Suprapubic skin (tissue), 3 donors: Measurements from ENCODE around the gene CAMTA1.

Experiments
- EP300 ChIP-seq: sonication (generic); formaldehyde crosslinking; IDR thresholded peaks from one replicate; pipeline ENCODE4 v1.6.1; 2017; ENCODE audit warnings: antibody characterized with exemption
- TF ChIP-seq, protein P1 (sequence below), 2 donors: fragments of 200-600 bp in 1 of 2; fragments of 450-650 bp in 1 of 2; sonication (generic) in 1 of 2; IDR thresholded peaks; one replicate each; pipeline ENCODE4 v1.5.1; 2016 to 2019; ENCODE audit warnings: antibody characterized with exemption in 2 of 2, mild to moderate bottlenecking in 1 of 2, moderate library complexity in 1 of 2

DNA sequence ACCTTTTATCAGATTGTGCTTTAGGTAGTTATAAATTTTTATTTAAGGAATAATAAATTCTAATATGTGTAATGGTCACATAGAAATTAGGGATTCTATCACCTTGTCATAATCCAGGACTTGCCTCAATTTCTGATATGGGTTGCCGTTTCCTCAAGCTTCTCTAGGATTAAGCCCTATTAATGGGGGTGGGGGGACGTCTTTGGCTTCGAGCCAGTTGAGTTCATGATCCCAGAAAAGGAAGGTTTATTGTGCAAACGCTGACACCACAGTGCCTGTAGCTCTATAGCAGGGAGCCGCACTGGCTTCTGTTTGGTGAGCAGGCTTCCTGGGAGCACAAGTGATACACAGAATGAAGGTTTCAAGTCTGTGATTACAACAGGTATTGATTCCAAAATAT lies 963.9 kb downstream of the CAMTA1 start:
- TF ChIP-seq, protein P1, sequence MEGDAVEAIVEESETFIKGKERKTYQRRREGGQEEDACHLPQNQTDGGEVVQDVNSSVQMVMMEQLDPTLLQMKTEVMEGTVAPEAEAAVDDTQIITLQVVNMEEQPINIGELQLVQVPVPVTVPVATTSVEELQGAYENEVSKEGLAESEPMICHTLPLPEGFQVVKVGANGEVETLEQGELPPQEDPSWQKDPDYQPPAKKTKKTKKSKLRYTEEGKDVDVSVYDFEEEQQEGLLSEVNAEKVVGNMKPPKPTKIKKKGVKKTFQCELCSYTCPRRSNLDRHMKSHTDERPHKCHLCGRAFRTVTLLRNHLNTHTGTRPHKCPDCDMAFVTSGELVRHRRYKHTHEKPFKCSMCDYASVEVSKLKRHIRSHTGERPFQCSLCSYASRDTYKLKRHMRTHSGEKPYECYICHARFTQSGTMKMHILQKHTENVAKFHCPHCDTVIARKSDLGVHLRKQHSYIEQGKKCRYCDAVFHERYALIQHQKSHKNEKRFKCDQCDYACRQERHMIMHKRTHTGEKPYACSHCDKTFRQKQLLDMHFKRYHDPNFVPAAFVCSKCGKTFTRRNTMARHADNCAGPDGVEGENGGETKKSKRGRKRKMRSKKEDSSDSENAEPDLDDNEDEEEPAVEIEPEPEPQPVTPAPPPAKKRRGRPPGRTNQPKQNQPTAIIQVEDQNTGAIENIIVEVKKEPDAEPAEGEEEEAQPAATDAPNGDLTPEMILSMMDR (IDR thresholded peaks at IDR 0.05) = no peak
- TF ChIP-seq EP300 = no peak
